Measurements from ENCODE around the gene FCER1G. TPM values are rescaled to one million over a fixed set of nuclear protein-coding genes. Genes with fewer than 3 reads are reported as not detected.

Gene FCER1G
- total and polyA plus RNA-seq, 8 donors, result 1.3 to 25.0 (median 11.9) TPM

- WGBS, 2 donors, result 90 to 94% methylated on average over 9 of the region's 9 CpGs
- Histone ChIP-seq H3K4me3 (no peak overlapping the region), H3K27ac (peak overlapping the region in 2 of 4 donors; percentile 20 to 47), H3K9me3 (no peaks in the 10 kb centered on the region), H3K4me1 (no peaks in the 10 kb centered on the region), H3K27me3 (no peaks in the 10 kb centered on the region), H3K36me3 (peaks cover 4 to 50% (median 18%) of the 10 kb centered on the region in 3 donors)
- FAIRE-seq (no peak), ATAC-seq (peak in 1 of 4 donors; percentile 19), DNase-seq (no peak)
- intact Hi-C loops (cut with DNase I), result no loop called here
- no peak for TF ChIP-seq CTCF (IDR thresholded peaks at IDR 0.05)
These were observed 726 bp upstream of the FCER1G start for GRCh38 chr1:161214369-161214768.

DNA sequence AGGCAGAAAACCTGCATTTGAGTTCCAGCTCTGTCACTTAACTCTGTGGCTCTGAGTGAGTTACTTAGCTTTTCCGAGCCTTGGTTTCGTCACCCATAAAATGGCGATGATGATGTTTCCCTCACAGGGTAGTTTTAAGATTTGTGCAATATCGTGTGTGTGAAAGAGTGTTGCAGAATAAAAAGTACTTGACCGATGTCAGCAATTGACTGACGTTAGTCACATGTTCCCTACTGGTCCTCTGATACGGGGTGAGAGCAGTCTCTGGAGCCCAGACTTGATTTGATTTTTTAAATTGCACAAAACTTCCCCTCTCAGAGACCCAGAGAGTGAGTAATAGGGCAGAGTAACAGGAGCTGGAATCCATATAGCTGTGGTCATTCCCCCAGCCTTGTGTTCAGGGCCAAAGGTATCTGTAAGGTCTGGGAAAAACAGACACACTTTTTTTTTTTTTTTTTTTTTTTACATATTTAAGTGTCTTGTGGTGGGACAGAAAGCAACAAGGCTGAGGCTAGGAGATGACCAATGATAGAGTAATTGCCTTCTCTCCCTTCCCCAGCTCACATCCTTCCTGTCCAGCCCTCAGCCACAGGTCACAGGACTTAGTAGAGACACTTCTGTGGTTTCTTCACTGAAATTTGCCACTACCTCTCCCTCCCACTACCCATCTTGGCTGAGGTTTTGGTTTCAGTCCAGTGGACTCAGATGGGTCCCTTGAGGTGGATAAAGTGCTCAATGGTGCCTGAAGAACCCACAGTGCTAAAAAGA, 2.0 kb downstream of the FCER1G start:
- Histone ChIP-seq H3K4me1 (no peaks in the 10 kb centered on the region), H3K36me3 (peaks cover 4 to 25% (median 18%) of the 10 kb centered on the region in 3 donors), H3K9me3 (no peaks in the 10 kb centered on the region), H3K27me3 (no peaks in the 10 kb centered on the region), H3K4me3 (peak overlapping the region in 1 of 4 donors; percentile 17), H3K27ac (peak overlapping the region in 2 of 4 donors; percentile 57 to 70)
- ATAC-seq, result peak in 3 of 4 donors; percentile 46 to 72 (median 61)
- WGBS, 2 donors, result 56 to 63% methylated on average over 7 of the region's 7 CpGs
- no peak for TF ChIP-seq CTCF (IDR thresholded peaks at IDR 0.05)
- DNase-seq, result no peak
- no peak for FAIRE-seq
- intact Hi-C loops (cut with DNase I), result no loop called here

- peak overlapping the region in 2 of 4 donors; percentile 17 to 44 for H3K27ac ChIP-seq
- H3K27me3 ChIP-seq, result no peaks in the 10 kb centered on the region
- 58 to 81% methylated on average over 5 to 6 of the region's 6 CpGs for WGBS, 2 donors
- intact Hi-C loops (cut with DNase I), result no loop called here
- TF ChIP-seq CTCF (IDR thresholded peaks at IDR 0.05), result no peak
- H3K36me3 ChIP-seq, result peaks cover 4 to 19% (median 12%) of the 10 kb centered on the region in 3 donors
- no peaks in the 10 kb centered on the region for H3K4me1 ChIP-seq
- no peak for ATAC-seq
- DNase-seq, result no peak
- peak overlapping the region in 1 of 4 donors; percentile 17 for H3K4me3 ChIP-seq
- FAIRE-seq, result no peak
- H3K9me3 ChIP-seq, result no peaks in the 10 kb centered on the region
These were observed 2.7 kb downstream of the FCER1G start for GRCh38 chr1:161217831-161218230.

DNA sequence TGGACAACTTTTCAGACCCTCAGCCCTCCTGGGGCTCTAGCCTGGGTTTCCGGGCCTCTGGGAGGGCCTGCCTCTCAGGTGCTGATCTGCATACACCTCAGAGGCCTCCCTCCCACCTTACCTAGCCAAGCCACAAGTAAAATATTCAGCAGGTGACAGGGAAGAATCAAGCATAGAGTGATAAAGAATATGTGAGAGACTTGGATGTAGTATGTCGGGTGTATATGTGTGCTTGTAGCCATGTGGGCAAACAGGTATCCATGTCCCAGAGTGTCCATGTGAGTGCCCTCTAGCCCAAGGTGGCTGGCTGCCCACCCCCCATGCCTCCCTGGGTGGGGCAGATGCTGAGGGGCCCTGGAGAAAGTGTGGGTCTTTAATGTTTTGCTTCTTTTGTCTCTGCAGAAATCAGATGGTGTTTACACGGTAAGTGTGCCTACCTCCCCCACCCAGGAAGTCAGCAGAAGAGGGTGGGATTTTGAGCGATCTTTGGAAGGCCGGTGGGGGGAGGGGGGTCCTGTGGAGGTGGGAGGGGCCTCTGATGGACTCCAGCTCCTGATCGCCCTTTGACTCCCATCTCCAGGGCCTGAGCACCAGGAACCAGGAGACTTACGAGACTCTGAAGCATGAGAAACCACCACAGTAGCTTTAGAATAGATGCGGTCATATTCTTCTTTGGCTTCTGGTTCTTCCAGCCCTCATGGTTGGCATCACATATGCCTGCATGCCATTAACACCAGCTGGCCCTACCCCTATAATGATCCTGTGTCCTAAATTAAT, 3.4 kb downstream of the FCER1G start:
- ATAC-seq, result no peak
- Histone ChIP-seq H3K27ac (no peak overlapping the region), H3K4me1 (no peaks in the 10 kb centered on the region), H3K4me3 (no peak overlapping the region), H3K9me3 (no peaks in the 10 kb centered on the region), H3K27me3 (no peaks in the 10 kb centered on the region), H3K36me3 (peaks cover 4 to 13% (median 5%) of the 10 kb centered on the region in 3 donors)
- intact Hi-C loops (cut with DNase I), result no loop called here
- no peak for DNase-seq
- TF ChIP-seq CTCF (IDR thresholded peaks at IDR 0.05), result no peak
- no peak for FAIRE-seq
- 57 to 61% methylated on average over 8 of the region's 8 CpGs for WGBS, 2 donors
